HUES48 (cell line): ENCODE data around the gene MGAT4A.

Experiments
- H3K27ac ChIP-seq: one replicate; pipeline ENCODE4 v1.7.0; 2013; ENCODE audit warnings: low read depth, low read length, inconsistent platforms
- H3K27me3 ChIP-seq: 2 replicates; pipeline ENCODE4 v1.6.1; 2013; ENCODE audit warnings: mild to moderate bottlenecking, low read length; ENCODE audit not compliant: control insufficient read depth, insufficient read depth
- H3K36me3 ChIP-seq: 2 replicates; pipeline ENCODE4 v1.6.1; 2013; ENCODE audit warnings: low read length; ENCODE audit not compliant: control insufficient read depth, insufficient read depth
- H3K4me1 ChIP-seq: 2 replicates; pipeline ENCODE4 v1.6.1; 2013; ENCODE audit warnings: mild to moderate bottlenecking, low read length; ENCODE audit not compliant: control insufficient read depth, insufficient read depth
- H3K4me3 ChIP-seq: 2 replicates; pipeline ENCODE4 v1.5.1; 2013; ENCODE audit warnings: mild to moderate bottlenecking, low read depth, low read length
- H3K9ac ChIP-seq: 2 replicates; pipeline ENCODE4 v1.6.1; 2013; ENCODE audit warnings: mild to moderate bottlenecking, low read depth, low read length, moderate library complexity
- H3K9me3 ChIP-seq: 2 replicates; pipeline ENCODE4 v1.6.1; 2013; ENCODE audit warnings: low read length; ENCODE audit not compliant: control insufficient read depth, insufficient read depth

Gene MGAT4A

DNA sequence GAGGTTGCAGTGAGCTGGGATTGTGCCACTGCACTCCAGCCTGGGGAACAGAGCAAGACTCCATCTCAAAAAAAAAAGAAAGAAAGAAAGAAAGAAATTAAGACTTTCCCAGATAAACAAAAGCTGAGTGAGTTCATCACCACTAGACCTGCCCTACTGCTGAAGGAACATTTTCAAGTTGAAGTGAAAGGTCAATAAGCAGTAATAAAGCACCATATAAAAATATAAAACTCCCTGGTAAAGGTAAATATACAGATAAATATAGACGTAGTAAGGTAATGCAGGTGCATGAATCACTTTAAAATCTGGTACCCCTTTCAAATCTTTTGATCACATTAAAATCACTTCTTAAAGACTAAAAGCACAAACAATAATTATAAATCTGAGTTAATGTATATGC is 79.9 kb downstream of the MGAT4A start:
- Histone ChIP-seq H3K9ac (no peak overlapping the region), H3K9me3 (no peaks in the 10 kb centered on the region), H3K27ac (no peak overlapping the region), H3K4me3 (no peak overlapping the region), H3K27me3 (no peaks in the 10 kb centered on the region), H3K4me1 (no peaks in the 10 kb centered on the region), H3K36me3 (no peaks in the 10 kb centered on the region)

- H3K4me1 ChIP-seq = peaks cover 2% of the 10 kb centered on the region; the same call in 1 of the 2 replicates
- H3K36me3 ChIP-seq = no peaks in the 10 kb centered on the region
- H3K9ac ChIP-seq = no peak overlapping the region
- no peaks in the 10 kb centered on the region for H3K27me3 ChIP-seq
- H3K27ac ChIP-seq = no peak overlapping the region
- H3K4me3 ChIP-seq = no peak overlapping the region
- H3K9me3 ChIP-seq = no peaks in the 10 kb centered on the region
These were observed 80.9 kb downstream of the MGAT4A start for GRCh38 chr2:98649992-98650375.

DNA sequence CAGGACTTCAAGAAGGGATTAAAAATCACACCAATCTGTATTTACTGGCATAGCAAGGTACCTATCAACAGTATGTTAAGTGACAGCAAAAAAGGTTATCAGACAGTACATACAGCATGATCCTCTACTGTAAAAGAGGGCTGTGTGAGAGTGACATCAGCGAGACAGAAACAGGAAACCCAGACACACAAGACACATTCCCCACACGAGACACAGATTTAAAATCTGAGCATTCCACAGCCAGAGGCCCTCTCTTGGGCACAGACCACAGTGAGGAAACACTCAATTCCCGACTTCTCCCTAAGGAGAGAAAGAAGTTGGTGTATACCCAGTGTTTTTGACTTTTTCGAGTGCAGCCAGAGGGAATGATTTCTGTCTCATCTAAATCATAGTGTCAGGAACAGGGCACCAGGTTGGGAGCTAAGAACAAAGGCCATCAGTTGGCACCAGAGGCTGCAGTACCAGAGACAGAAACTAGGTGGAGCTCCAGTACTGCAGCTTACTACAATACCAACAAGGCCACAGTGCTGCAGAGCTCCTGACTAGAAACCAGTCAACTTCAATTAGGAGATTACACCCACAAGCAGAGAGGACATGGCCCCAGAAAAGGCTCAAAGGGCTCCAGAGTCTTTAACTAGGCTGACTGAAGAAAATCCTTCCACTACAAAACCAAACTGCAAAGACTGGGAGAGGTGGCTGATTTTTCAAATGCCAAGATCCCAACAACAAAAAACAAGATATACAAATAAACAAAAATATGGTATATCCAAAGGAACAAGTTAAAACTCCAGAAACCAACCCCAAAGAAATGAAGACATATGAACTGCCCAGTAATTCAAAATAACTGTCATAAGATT is 81.6 kb downstream of the MGAT4A start:
- Histone ChIP-seq H3K9me3 (no peaks in the 10 kb centered on the region), H3K9ac (no peak overlapping the region), H3K27ac (no peak overlapping the region), H3K27me3 (no peaks in the 10 kb centered on the region), H3K36me3 (no peaks in the 10 kb centered on the region), H3K4me1 (peaks cover 5% of the 10 kb centered on the region), H3K4me3 (no peak overlapping the region)

- no peaks in the 10 kb centered on the region for H3K36me3 ChIP-seq
- no peak overlapping the region for H3K27ac ChIP-seq
- no peaks in the 10 kb centered on the region for H3K9me3 ChIP-seq
- H3K9ac ChIP-seq = no peak overlapping the region
- H3K4me3 ChIP-seq = no peak overlapping the region
- H3K27me3 ChIP-seq = no peaks in the 10 kb centered on the region
- peaks cover 14% of the 10 kb centered on the region for H3K4me1 ChIP-seq
These were observed 82.5 kb downstream of the MGAT4A start for GRCh38 chr2:98648451-98648850.

DNA sequence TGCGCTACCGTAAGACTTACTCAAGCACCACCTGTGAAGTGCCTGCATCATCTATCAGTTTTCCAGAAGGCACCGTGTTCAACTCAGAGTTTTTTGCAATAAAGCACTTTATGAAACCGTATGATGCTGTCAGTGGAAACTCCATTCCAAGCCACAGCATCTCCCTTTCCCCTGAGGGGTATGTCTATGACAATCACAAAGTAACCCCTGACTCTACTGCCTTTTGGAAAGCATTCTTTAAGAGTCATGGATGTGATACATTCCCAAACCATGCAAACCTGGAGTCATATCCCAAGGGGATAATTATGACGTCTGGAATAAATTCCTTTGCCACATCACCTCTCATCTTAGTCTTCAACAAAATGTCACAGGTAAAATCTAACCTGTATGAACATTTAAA is 83.3 kb downstream of the MGAT4A start:
- H3K9ac ChIP-seq = no peak overlapping the region
- H3K4me3 ChIP-seq = no peak overlapping the region
- H3K27me3 ChIP-seq = no peaks in the 10 kb centered on the region
- H3K4me1 ChIP-seq = peaks cover 15% of the 10 kb centered on the region
- H3K27ac ChIP-seq = no peak overlapping the region
- H3K36me3 ChIP-seq = no peaks in the 10 kb centered on the region
- H3K9me3 ChIP-seq = no peaks in the 10 kb centered on the region

DNA sequence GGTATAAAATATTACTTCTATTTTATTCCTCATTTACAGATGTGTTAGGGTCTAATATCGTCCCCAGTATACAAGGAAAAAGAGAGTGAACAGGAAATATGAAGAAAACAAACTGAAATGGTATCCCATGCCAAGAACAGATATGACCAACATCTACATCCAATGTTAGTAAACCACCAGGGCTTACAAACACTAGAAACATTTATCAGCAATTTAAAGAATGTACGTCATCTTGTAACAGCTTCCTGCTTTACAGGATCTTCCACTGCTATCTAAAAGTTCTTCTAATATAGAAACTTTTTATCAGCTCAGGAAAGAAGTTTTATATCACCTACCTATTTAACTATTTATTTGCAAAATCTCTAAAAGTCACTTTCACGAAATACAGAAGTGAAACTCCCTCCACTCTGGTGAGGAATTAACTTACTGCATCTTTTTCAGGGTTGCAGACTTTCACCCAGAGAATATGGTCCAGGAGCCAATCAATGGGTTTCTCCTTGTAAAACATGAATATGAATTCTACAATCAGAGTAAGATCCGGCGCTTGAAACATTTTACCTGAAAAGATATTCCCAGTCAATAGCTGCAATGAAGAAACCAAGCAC is 87.3 kb downstream of the MGAT4A start:
- no peaks in the 10 kb centered on the region for H3K36me3 ChIP-seq
- H3K9ac ChIP-seq = no peak overlapping the region
- H3K27ac ChIP-seq = no peak overlapping the region
- H3K4me1 ChIP-seq = peaks cover 15% of the 10 kb centered on the region
- H3K9me3 ChIP-seq = no peaks in the 10 kb centered on the region
- H3K27me3 ChIP-seq = no peaks in the 10 kb centered on the region
- H3K4me3 ChIP-seq = no peak overlapping the region

GRCh38 chr2:98637401-98638147 is 93.4 kb downstream of the MGAT4A start:
- H3K9ac ChIP-seq = no peak overlapping the region
- H3K36me3 ChIP-seq = no peaks in the 10 kb centered on the region
- no peaks in the 10 kb centered on the region for H3K9me3 ChIP-seq
- H3K27me3 ChIP-seq = no peaks in the 10 kb centered on the region
- H3K27ac ChIP-seq = no peak overlapping the region
- no peak overlapping the region for H3K4me3 ChIP-seq
- 0 out of 2 replicates have a peak, but pooled peaks cover 4% of the 10 kb centered on the region for H3K4me1 ChIP-seq

GRCh38 chr2:98634406-98635092 is 96.4 kb downstream of the MGAT4A start:
- H3K27me3 ChIP-seq = no peaks in the 10 kb centered on the region
- 0 out of 2 replicates have a peak, but pooled peaks cover 4% of the 10 kb centered on the region for H3K4me1 ChIP-seq
- H3K9me3 ChIP-seq = no peaks in the 10 kb centered on the region
- no peak overlapping the region for H3K9ac ChIP-seq
- H3K27ac ChIP-seq = no peak overlapping the region
- no peaks in the 10 kb centered on the region for H3K36me3 ChIP-seq
- H3K4me3 ChIP-seq = no peak overlapping the region

DNA sequence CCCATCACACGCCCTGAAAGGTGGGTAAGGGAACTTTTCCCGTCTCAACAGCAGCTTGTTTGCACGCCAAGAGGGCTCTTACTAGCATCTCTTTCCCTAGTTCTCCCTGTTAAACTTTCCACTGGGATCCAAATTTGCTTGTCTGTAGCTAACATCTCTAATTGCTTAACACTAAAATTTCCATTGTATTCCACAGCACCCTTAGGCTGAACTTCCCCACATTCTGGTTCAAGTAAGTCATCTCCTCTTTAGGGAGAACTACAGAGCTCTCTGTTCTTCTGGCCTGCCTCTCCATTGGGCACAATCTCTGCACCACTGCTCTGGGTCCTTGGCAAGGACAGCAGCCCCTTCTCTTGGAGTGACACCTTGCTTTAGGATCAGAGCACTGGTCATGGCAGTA is 98.6 kb downstream of the MGAT4A start:
- H3K27me3 ChIP-seq = no peaks in the 10 kb centered on the region
- no peak overlapping the region for H3K27ac ChIP-seq
- no peak overlapping the region for H3K4me3 ChIP-seq
- 0 out of 2 replicates have a peak, but pooled peaks cover 4% of the 10 kb centered on the region for H3K4me1 ChIP-seq
- H3K9ac ChIP-seq = no peak overlapping the region
- H3K36me3 ChIP-seq = no peaks in the 10 kb centered on the region
- H3K9me3 ChIP-seq = no peaks in the 10 kb centered on the region

DNA sequence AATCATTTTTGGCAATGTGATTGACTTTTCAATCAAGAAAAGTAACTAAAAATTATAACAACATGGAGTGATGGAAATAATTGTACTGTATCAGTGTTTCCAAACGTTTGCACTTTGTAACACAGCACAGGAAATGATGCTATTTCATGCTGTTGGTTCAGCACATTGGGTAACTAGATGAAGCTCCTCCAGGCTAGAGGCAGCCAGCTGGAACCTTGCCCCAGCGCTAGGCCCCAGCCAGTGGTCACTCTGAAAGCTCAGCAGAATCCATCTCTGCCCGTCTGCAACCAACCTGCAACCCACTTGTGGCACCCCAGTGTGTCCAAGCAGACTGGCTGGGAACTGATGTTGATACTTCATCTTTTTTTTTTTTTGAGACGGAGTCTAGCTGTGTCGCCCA is 107.3 kb downstream of the MGAT4A start:
- H3K9ac ChIP-seq = no peak overlapping the region
- H3K4me3 ChIP-seq = no peak overlapping the region
- 0 out of 2 replicates have a peak, but pooled peaks cover under 1% of the 10 kb centered on the region for H3K36me3 ChIP-seq
- no peak overlapping the region for H3K27ac ChIP-seq
- no peaks in the 10 kb centered on the region for H3K9me3 ChIP-seq
- no peaks in the 10 kb centered on the region for H3K27me3 ChIP-seq
- no peaks in the 10 kb centered on the region for H3K4me1 ChIP-seq
